PC-9 (cell line): ENCODE data around the gene ZCCHC10.

Experiments
- CTCF ChIP-seq: fragments of 200-600 bp; sonication (generic); conservative IDR thresholded peaks from 2 replicates; pipeline ENCODE4 v1.6.1; 2017; ENCODE audit warnings: mixed run types, antibody characterized with exemption, mild to moderate bottlenecking, moderate library complexity
- EZH2 ChIP-seq: fragments of 200-600 bp; sonication (generic); IDR thresholded peaks from 2 replicates; pipeline ENCODE4 v1.8.0; 2017; ENCODE audit warnings: antibody characterized with exemption, low read depth

- no peak for TF ChIP-seq CTCF
- TF ChIP-seq EZH2 = no peak
Measured at GRCh38 chr5:133051061-133051541, 24.8 kb upstream of the ZCCHC10 start.
